ENCODE data around the gene FSIP1. TPM values are rescaled to one million over a fixed set of nuclear protein-coding genes. Genes with fewer than 3 reads are reported as not detected.

FSIP1 gene
- total RNA-seq, 2 donors from 2014 or later = 0.77 to 1.7 TPM

DNA sequence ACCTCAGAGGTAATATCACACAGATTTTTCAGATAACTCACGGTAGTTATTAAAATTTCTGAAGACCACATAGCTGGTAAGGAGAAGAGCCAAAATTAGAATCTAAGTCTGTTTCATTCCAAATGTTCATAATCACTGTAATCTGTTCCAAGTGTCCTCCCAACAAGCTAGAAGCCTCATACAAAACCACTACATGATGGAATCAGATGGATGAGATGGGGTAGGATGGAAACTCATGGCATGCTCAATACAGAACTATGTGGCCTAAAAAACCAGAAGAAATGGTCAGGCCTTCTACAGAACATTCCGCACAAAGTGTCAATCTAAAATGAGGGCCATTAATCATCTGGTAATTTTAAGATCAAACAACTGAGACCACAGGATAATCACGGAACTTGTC lies 110.0 kb downstream of the FSIP1 start:
- WGBS, 2 experiments (ENCODE audit: insufficient coverage in 1 of 2, insufficient read length in 1 of 2) = 94 to 98% methylated on average over 3 of the region's 3 CpGs

DNA sequence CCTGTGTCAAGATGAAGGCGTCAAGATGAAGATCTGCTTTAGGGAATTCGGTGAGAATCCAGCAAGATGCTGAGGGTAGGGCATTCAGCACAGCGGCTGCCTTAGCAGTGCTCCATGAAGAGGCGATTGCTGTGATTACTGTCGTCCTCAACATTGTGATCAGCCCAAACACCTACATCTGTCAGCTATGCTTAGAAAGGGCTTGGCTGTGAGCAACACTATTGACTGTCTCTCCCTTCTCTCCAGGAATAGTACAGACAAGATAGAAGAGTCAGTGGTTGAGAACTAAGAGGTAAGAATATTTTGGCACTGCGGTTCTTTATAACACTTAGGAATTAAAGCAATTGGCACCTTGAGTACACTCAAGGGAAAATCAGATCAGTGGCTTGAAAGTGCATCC lies 110.5 kb downstream of the FSIP1 start:
- DNase-seq = no peak
- Mint-ChIP-seq H3K4me3 (no peak overlapping the region), H3K9me3 (no peaks in the 10 kb centered on the region), H3K4me1 (peaks cover 9% of the 10 kb centered on the region), H3K27ac (no peak overlapping the region), H3K36me3 (ENCODE audit: low read depth) (no peaks in the 10 kb centered on the region), H3K27me3 (ENCODE audit: insufficient read depth) (peaks cover 2% of the 10 kb centered on the region)
- Histone ChIP-seq H3K36me3 (ENCODE audit: control insufficient read depth, insufficient read depth, low read length) (no peaks in the 10 kb centered on the region), H3K9me3 (ENCODE audit: control insufficient read depth, low read length) (no peaks in the 10 kb centered on the region), H3K27me3 (ENCODE audit: control insufficient read depth, insufficient read depth, low read length, poor library complexity, severe bottlenecking) (no peaks in the 10 kb centered on the region), H3K4me1 (ENCODE audit: control insufficient read depth, insufficient read depth, low read length) (peaks cover 7% of the 10 kb centered on the region), H3K9ac (ENCODE audit: extremely low read depth, low read length, poor library complexity, severe bottlenecking) (no peak overlapping the region), H3K4me3 (ENCODE audit: low read length) (no peak overlapping the region), H3K27ac (ENCODE audit: low read depth, low read length) (no peak overlapping the region)
- TF ChIP-seq, protein P1, sequence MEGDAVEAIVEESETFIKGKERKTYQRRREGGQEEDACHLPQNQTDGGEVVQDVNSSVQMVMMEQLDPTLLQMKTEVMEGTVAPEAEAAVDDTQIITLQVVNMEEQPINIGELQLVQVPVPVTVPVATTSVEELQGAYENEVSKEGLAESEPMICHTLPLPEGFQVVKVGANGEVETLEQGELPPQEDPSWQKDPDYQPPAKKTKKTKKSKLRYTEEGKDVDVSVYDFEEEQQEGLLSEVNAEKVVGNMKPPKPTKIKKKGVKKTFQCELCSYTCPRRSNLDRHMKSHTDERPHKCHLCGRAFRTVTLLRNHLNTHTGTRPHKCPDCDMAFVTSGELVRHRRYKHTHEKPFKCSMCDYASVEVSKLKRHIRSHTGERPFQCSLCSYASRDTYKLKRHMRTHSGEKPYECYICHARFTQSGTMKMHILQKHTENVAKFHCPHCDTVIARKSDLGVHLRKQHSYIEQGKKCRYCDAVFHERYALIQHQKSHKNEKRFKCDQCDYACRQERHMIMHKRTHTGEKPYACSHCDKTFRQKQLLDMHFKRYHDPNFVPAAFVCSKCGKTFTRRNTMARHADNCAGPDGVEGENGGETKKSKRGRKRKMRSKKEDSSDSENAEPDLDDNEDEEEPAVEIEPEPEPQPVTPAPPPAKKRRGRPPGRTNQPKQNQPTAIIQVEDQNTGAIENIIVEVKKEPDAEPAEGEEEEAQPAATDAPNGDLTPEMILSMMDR (conservative IDR thresholded peaks at IDR 0.05) = no peak
- 88 to 98% methylated on average over 6 of the region's 6 CpGs for WGBS, 2 experiments (ENCODE audit: insufficient coverage in 1 of 2, insufficient read length in 1 of 2)

More for the DNA sequence above, 110.0 kb downstream of the FSIP1 start:
- DNase-seq = no peak
- Histone ChIP-seq H3K4me3 (ENCODE audit: low read length) (no peak overlapping the region), H3K27me3 (ENCODE audit: control insufficient read depth, insufficient read depth, low read length, poor library complexity, severe bottlenecking) (no peaks in the 10 kb centered on the region), H3K9me3 (ENCODE audit: control insufficient read depth, low read length) (no peaks in the 10 kb centered on the region), H3K4me1 (ENCODE audit: control insufficient read depth, insufficient read depth, low read length) (peaks cover 2% of the 10 kb centered on the region), H3K27ac (ENCODE audit: low read depth, low read length) (no peak overlapping the region), H3K9ac (ENCODE audit: extremely low read depth, low read length, poor library complexity, severe bottlenecking) (no peak overlapping the region), H3K36me3 (ENCODE audit: control insufficient read depth, insufficient read depth, low read length) (no peaks in the 10 kb centered on the region)
- H3K9me3 Mint-ChIP-seq = no peaks in the 10 kb centered on the region
- H3K4me3 Mint-ChIP-seq = no peak overlapping the region
- no peaks in the 10 kb centered on the region for H3K36me3 Mint-ChIP-seq (ENCODE audit: low read depth)
- TF ChIP-seq, protein P1 (conservative IDR thresholded peaks at IDR 0.05) = no peak
- H3K4me1 Mint-ChIP-seq = peaks cover 4% of the 10 kb centered on the region
- H3K27me3 Mint-ChIP-seq (ENCODE audit: insufficient read depth) = peaks cover 2% of the 10 kb centered on the region
- no peak overlapping the region for H3K27ac Mint-ChIP-seq

DNA sequence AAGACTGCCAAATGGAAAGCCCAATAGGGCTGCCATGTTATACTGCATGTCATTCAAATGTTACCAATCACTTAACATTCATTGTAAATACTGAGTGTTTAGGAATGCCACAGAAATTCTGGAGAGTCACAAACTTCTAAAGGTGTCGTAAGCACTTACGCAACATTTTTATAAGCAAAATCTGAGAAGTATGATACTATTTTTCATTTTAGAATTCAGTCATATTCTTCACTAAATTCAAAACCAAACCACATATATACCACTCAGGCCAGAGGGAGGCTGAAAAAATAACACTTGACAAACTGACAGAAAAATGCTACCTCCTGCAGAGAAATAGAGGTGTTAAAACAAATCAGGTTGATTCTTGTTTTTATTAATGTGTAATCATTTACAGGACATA lies 112.0 kb downstream of the FSIP1 start:
- Histone ChIP-seq H3K36me3 (ENCODE audit: control insufficient read depth, insufficient read depth, low read length) (no peaks in the 10 kb centered on the region), H3K9ac (ENCODE audit: extremely low read depth, low read length, poor library complexity, severe bottlenecking) (no peak overlapping the region), H3K4me1 (ENCODE audit: control insufficient read depth, insufficient read depth, low read length) (peaks cover 9% of the 10 kb centered on the region), H3K4me3 (ENCODE audit: low read length) (no peak overlapping the region), H3K27me3 (ENCODE audit: control insufficient read depth, insufficient read depth, low read length, poor library complexity, severe bottlenecking) (no peaks in the 10 kb centered on the region), H3K27ac (ENCODE audit: low read depth, low read length) (no peak overlapping the region), H3K9me3 (ENCODE audit: control insufficient read depth, low read length) (no peaks in the 10 kb centered on the region)
- TF ChIP-seq, protein P1 (conservative IDR thresholded peaks at IDR 0.05) = no peak
- Mint-ChIP-seq H3K36me3 (ENCODE audit: low read depth) (no peaks in the 10 kb centered on the region), H3K27ac (no peak overlapping the region), H3K9me3 (no peaks in the 10 kb centered on the region), H3K27me3 (ENCODE audit: insufficient read depth) (peaks cover 2% of the 10 kb centered on the region), H3K4me1 (peaks cover 19% of the 10 kb centered on the region), H3K4me3 (no peak overlapping the region)
- DNase-seq = no peak
- WGBS, 2 experiments (ENCODE audit: insufficient coverage in 1 of 2, insufficient read length in 1 of 2) = 100% methylated on average over 2 of the region's 2 CpGs; no CpG with 5 or more reads in 1 of the 2 experiments
